ENCODE measurements around the gene MYO10.

GRCh38 chr5:16712620-16713019 is 223.5 kb downstream of the MYO10 start:
- TF ChIP-seq CEBPB (IDR thresholded peaks at IDR 0.05; ENCODE audit: low read depth, low read length) (no peak), POLR2A (IDR thresholded peaks at IDR 0.05; ENCODE audit: control extremely low read depth in 1 of 2, low read depth in 2 of 2, low read length in 2 of 2) (no peak), TCF12 (IDR thresholded peaks at IDR 0.05; ENCODE audit: low read depth, low read length) (no peak), CTCF (IDR thresholded peaks at IDR 0.05; ENCODE audit: control extremely low read depth in 1 of 3, insufficient read depth in 1 of 3, low read depth in 1 of 3, low read length in 3 of 3) (no peak), CHD1 (IDR thresholded peaks at IDR 0.05; ENCODE audit: low read depth, low read length) (no peak), YY1 (IDR thresholded peaks at IDR 0.05; ENCODE audit: low read depth, low read length) (no peak), RAD21 (IDR thresholded peaks at IDR 0.05 in 1 of 2, conservative IDR thresholded peaks at IDR 0.05 in 1 of 2; ENCODE audit: low read depth in 2 of 2, low read length in 2 of 2) (no peak), MAX (IDR thresholded peaks at IDR 0.05) (no peak), NRF1 (IDR thresholded peaks at IDR 0.05; ENCODE audit: low read depth, low read length) (no peak), PHF8 (conservative IDR thresholded peaks at IDR 0.05; ENCODE audit: low read depth, low read length) (no peak), JUND (IDR thresholded peaks at IDR 0.05; ENCODE audit: low read length) (no peak), SP2 (IDR thresholded peaks at IDR 0.05; ENCODE audit: low read length) (no peak), CHD7 (IDR thresholded peaks at IDR 0.05; ENCODE audit: insufficient replicate concordance, low read length) (no peak), SP1 (IDR thresholded peaks at IDR 0.05; ENCODE audit: low read depth, low read length) (no peak)
